Upper lobe of left lung (tissue), 4 donors: ENCODE results near the gene ZNF618.

Source experiments
- CTCF ChIP-seq, 6 experiments: fragments of 450-650 bp in 4 of 6; fragments of 200-600 bp in 2 of 6; sonication (generic) in 2 of 6; IDR thresholded peaks; one replicate each; pipeline ENCODE4 v1.5.1; 2016 to 2019; ENCODE audit warnings: antibody characterized with exemption in 6 of 6
- EP300 ChIP-seq, 4 donors: sonication (generic); formaldehyde crosslinking; IDR thresholded peaks; one replicate each; pipeline ENCODE4 v1.5.1; 2017; ENCODE audit warnings: antibody characterized with exemption in 4 of 4, control low read depth in 2 of 4

GRCh38 chr9:113957351-113957750, 81.2 kb downstream of the ZNF618 start:
- no peak for TF ChIP-seq CTCF (IDR thresholded peaks at IDR 0.05)
- no peak for TF ChIP-seq EP300 (IDR thresholded peaks at IDR 0.05)
